NCI-H82 (cell line): ENCODE data around the gene KCNJ1.

Experiments used
- DNase-seq: peaks from one replicate; lab custom pipeline; 2025; lab: John Stamatoyannopoulos, UW

Gene KCNJ1

DNA sequence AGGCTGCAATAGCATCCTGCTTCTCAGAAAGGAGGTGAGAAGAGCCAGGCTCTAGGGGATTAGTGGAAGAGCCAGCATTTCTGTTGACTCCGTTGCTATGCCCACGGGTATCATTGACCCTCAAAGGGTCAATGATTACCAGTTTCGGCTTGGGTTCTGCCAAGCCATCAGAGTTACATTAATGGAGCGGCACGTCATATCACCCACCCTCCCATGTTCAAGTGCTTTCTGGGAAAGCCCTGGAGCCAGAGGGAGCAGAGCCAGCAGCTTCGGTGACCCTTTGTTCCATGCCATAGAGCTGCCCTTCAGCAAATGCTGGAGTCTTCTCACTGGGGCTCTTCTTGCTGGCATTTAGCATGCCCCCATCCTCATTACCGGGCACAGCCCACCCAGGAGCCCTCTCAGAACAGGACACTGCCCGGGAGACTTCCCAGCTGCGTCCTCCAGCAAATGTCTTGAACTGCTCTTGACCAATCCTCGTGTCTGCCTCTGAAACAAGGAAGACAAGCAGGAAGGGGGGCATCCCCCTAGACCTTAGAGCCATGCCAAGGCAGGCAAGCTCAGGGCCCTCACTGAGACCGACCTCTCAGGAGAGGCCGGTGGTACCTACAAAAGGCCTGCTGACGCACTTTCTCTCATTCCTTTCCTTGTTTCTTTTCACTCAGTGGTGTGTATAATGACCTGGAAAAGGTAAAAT is 14.6 kb downstream of the KCNJ1 start:
- no peak for DNase-seq

DNA sequence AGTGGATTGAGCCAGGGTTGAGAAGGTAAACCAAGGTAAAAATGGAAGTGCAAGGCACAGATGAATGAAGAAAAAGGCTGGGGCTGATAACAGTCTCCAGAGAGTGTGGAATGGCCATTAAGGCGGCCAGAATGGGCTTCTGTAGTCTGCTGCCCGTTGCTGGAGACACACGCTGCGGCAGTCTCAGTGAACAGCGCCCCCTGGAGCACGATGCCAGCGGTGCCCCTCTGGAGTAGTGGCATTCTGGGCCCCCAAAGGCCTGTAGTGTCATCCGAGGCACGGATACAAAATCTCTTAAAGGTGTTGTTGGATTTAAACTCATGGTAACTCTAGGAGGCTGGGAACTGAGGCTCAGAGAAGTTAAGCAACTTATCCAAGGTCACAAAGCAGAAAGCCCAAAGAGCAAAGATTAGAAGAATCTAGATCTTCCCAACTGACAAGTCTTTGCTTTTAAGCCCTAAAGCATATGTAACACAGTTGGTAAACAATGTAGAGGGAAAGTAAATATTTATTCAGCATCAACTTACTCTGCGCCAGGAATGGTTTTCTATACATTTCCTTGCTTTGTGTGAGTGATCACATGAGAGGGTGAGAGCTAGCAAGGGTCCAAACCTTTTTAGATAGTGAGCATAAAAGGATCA is 18.2 kb downstream of the KCNJ1 start:
- peak; percentile 53 for DNase-seq

DNA sequence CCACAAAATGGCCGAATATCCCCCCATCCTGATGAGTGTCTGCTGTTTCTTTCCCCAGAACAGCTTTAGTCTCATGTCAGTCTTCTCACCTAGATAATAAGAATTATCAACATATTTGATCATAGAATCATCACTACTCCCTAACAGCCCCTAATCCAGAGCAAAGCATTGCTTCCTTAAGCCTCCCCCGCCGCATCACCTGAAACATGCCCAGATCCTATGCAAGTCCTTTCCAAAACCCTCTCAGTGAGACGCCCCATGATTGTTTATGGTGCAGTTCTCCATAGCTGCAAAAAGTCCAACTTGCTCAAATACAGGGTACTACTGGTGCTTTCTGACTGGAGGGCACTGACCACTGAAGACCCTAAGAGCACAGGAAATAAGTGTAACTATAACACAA is 20.1 kb downstream of the KCNJ1 start:
- no peak for DNase-seq

DNA sequence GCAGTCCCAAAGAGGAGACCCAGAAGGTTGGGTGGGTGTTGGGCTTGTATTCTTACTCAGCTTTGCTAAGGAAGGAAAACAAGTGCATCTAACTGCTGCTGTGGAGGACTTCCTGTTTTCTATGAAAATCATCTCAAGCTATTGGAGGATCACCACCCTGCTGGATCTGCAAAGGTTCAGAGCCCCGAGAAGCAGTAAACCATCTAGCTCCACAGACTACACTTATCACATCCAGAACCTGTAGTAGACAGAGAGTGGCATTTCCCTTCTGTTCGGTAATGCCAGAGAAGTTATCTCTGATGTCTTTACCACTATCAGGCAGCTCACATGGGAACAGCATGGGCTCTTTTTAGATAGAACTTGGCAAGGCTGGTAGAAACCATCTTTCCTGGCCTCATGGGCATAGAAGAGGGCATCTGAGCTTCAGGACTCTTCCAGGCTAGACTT is 21.7 kb downstream of the KCNJ1 start:
- DNase-seq = no peak

DNA sequence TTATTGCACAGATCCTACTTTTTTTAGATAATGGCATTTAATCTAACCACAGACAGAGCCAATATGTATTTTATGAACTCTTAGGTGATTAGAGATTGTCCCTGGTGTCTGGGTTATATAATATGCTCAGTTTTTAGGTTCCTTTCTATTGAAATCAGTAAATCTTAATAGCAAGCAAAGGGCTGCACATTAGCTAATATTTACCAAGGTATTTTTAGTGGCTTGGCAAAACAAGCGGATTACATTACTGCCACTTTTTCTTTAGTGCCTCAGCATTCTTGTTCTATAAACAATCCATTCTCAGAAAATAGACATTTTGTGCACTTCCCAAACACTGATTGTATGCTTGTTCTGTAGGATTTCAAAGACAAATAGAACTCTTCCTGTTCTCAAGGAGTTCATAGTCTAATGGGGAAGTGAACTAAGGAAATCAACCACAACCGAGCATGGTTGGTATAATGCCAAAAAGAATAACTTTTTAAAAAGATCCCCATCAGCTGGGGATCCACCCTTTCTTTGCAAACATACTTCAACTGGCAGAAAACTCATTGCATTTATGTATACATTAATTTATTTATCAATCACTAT is 23.8 kb downstream of the KCNJ1 start:
- no peak for DNase-seq

DNA sequence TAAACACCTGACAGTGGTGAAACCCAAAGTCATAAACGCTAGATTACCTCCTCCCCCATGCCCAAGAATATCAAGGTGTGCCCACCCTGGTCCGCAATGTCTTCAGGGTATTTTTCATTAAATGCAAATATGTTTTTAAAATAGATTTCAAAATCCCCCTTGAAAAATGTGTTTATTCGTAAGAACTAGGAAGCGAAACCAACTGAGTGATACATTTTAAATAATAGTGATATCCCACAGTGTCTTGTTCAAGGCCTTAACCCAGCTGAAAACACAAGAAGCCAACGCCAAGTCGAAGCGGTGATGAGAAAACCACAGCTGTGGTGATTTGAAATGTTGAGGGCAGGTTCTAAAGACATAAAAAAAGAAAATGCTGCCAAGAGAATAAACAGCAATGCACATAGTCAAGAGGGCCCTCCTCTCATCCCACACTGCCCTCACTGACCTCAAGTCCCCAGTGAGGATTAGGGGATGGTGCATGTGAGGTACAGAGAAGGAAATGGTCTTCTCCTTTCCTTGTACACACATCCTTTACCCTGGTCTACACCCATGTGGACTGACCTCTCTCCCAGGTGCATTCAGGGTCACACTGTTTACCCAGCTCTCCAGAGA is 25.5 kb downstream of the KCNJ1 start:
- DNase-seq = no peak

DNA sequence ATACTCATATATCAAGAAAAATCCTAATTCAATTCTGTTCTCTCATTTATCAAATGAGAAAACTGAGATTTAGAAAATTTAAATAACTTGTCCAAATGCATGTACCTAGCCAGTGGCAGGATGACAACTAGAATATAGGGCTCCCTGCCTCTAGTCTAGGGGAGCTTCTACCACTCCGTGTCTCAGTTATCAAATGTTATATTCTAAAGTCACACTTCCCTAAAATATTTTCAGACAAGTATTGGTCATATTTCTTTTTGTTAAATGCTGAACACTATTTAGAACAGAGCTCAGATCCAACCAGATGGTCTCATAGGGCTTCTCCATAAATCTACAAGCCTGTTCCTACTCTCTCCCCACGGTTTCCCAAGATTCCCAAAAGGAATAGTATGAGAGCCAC is 26.3 kb downstream of the KCNJ1 start:
- DNase-seq = no peak

DNA sequence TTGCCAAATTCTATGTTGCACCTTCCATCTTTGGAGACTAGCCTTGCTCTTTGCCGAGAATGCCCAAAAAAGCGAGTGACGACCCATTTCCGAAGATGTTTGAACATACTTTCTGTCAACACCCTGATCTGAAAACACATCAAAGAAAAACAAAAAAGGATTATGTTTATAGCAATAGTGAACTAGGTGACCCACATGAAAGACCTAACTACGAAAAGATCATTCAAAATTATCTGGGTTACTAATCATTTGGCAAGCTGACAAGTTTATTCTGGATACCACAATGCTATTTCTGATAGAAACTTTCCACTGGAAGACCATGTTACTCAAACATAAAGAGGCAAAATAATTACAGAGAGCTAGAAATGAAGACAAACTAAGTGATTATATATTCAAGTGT is 27.0 kb downstream of the KCNJ1 start:
- DNase-seq = no peak

DNA sequence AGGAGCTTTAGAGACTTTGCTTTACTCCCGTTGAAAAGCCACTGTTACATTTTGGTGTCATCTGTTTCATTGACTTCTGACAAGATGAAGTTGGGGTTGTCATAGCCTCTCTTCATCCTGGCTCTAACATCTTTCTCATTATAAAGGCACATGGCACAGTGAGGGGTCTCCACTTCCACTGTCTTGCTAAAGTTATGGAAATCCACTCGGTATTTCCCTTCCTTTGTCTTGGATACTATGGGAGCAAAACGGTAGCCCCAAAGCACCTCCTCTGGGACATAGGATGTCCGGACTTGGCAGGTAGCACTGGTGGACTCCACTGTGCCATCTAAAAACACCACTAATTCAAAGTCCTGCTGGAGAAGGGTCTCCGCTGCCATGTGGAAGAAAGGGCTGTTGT is 28.0 kb downstream of the KCNJ1 start:
- DNase-seq = no peak

DNA sequence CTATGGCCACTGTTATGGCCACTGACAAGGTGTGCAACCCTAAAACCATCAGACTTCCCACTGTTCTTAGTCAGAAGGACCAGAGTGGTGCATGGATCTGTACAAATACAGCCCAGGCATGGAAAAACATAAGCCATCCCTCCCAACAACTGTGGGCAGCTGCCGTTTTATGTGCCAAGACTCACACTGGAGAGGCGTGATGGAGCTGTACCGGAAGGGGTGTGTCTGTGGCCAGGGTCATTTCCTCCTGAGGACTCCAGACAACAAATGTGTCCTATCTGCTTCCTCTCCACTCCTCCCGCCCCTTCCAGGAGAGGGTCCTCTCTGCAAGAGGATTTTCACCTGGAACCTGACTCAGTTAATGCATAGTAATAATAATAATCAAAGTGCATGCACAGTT is 29.5 kb downstream of the KCNJ1 start:
- no peak for DNase-seq

DNA sequence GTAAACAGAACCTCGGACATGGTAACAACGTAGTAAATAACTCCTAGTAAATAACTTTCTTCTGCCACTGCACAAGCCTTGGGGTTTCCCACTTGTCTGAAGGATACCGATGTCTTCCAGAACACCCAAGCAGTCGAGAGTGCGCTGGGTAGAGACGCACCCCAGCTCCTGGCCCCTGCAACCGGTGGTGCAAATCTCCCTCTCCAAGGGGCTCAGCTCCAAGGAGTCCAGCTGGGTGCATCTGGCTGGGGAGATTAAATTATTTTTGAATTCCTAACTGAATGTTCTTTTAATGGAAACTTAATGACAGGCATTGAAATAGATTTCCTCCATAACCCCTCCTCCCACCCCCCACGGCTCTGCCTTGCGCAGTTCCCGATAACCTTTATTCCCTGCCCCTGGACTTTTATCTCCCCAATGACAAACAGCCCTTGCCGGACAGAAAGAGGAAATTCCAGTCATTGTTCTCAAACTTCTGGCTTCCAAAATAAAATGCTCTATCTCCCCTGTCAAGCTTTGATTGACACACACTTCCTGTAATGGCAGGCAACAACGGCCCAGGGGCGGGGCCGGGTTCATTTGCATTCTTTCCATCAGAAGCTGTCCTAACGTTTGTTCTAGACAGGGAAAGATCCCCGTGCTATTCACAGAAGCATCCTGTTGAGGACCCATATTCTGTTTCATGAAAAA is 31.2 kb downstream of the KCNJ1 start:
- no peak for DNase-seq

DNA sequence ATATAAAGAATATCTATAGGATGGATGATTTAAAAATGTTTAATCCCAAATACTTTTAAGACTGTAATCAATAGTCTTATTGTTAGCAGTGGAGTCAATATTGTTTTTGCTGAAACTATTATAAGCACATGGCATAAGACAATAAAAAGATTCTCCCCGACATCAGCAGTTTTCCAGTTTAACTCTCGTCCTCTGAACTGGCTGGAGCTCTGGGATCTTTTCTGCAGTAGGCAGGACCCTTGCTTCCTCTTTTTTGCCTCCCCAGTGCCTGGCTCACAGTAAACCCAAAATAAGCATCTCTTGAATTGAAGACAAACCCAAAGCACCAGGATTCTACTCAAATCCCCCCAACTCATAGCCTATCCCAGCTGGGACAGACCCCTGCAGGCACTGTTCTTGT is 32.9 kb downstream of the KCNJ1 start:
- DNase-seq = no peak

DNA sequence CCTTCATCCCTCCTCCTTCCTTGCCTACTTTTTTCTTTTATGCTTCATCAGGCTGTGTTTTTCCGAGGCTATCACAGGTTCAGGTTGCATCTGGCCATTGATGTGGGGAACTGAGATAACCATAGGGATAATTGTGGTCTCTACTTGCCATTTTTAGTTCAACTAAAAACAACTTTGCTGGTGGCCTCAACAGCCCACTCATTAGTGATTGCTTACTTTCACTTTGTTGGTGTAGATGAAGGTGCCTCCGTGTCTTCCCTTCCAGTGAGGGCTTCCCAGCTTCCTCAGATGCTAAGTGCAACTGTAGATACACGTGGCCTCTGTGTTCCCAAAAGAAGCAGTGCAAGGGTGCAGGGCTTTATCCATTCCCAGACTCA is 35.0 kb downstream of the KCNJ1 start:
- no peak for DNase-seq

DNA sequence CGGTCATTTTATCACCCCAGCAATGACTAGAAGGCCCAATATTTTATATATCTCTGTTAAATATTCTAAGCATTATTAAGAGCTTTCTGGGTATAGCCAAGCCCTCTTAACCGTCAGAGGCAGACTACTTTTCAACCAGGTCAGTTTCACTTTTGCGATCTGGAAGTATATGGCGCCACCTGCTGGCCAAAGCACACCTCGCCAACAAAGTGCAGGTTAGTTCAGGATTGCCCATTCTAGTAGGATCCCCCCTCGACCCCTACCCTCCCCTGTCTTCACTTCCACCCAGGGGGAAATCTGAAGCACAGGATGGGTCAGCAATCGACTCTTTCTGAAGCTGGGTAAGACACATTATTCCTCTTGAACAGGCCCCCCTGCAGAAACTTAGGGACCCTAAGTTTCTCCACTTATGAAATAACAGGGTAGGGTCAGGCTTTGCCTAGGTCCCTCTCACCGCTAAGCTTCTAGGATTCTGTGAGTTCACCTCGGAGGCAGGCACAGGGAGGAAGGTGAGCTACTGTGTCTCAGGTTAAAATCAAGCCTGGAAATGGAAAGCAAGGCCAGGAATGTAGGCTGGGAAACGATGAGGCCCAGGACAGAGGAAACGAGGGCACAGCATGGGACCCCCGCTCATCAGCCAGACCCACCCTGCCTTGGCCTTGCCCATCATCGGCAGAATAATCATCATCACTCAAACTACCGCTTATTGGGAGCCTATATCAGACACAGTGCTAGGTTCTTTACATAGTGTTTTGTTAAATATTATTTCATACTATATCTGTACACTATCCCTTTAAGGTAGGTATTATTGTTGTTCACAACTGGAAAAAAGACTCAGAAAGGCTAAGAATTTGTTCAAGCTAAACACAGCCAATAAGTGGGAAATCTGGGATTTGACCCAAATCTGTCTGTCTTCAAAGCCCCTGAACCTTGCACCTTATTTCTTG is 35.6 kb downstream of the KCNJ1 start:
- peak; percentile 76 for DNase-seq

DNA sequence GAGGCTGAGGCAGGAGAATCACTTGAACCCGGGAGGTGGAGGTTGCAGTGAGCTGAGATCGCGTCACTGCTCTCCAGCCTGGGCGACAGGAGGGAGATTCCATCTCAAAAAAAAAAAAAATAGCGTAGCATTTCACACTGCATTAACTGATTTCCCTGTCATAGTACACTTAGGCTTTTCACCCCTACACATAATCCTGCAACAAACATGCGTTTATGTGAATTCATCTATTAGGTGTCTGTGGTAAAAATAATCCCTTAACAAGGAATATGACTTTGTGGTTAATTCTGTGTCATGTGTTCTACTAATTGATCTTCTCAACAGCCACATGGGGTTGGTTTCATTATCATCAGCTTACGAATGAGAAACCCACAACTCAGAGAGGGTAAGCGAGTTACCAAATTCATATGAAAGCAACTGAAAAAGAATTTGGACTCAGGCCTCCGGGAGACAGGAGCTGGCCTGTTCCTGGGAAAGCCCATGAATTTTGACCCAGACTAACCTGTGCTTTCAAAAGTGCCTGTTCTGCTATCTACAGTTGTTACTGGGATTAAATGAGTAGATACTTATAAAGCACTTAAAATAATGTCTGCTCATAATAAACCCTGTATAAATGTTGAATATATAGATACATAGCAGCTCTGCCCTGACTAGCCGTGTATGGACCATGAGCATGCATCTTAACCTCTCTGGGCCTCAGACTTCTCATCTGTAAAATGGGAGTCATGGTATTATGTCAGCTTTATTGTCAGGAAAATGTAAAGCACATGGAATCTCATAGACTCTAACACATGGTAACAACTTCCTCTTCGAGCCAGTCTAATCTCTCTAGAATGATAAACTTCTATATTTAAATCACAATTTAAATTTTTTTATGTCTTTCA is 36.6 kb downstream of the KCNJ1 start:
- no peak for DNase-seq

DNA sequence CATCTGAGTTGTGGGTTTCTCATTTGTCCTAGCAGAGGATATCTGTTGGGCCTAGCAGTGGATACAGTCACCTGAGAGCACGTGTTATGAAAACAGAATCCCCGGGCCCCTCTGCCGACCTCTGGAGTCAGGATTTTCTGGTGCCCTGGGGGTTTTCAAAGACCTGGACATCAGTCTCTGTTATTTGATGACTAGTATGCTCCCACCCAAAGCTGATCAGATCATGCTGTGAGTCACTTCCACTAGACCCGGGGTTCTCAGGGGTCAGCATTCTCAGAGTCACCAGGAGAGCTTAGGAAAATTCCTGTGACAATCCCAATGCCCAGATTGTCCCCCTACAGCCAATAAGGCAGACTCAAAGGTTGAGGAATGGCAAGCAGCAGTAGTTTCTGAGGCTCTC is 38.7 kb downstream of the KCNJ1 start:
- DNase-seq = no peak

DNA sequence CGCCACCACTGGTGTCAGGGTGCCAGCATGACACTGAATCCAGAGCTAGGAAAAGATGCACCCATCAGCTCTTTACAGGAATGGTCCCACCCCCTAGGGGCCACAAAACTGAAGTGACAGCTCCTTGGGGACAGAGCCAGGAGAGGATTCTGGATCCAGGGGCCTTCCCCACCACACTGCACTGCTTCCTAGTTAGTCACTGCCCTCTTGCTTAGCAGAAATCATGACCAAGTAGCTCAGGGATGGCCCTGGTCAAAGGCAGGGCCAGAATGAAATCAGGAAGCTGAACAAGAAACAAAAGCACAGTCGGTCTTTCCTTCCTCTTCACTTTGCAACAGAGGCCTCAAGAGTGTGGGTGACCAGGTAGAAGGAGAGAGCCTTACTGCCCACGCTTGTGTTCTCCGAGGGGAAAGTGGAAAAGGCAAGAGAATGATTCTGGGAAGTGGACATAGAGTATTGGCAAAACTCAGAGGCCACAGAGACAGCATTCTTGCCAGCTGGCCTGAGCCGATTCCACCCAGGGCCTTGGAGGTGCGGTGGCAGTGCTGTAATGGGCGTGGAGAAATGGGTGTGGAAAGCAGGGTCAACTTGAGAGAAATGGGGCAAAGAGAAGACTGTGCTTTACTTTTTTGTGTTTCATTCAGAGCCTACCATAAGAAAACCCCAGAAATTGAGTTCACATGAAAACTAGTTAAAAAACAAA is 39.8 kb downstream of the KCNJ1 start:
- DNase-seq = no peak

DNA sequence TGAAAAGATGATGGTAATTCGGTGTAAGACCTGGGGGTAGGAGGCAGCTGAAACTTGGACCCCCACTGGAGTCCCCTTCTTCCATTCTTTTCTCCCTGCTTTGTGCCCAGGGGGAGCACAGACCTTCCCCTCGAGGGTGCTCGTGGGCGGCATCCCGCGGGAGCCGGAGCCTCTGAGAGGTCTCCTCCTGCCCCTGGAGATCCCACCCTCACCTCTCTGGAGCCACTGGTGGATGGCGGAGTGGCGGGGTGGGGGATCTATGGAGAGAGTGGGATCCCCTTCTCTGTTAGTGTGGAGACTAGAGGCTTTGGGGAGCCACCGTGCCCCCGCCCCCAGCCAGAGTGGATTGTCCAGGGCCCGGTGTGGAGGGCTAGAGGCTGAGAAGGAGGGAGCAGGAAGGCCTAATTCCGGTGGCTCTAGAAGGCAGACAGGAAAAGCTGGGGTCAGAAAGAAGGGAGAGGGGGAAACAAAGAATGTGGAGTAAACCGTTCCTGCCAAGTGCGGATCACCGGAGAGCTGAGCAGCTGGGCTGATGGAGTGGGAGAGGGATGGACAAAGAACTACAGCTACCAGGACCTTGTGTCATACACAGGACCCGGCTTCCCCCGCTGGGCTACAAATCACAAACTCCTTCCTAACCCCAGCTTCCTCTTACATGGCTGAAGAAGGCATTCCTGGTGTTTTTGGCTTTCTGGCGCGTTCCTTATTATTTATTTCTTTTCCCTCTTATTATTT is 41.9 kb downstream of the KCNJ1 start:
- DNase-seq = no peak
